ENCODE data around the gene DCAF12L2. TPM values are rescaled to one million over a fixed set of nuclear protein-coding genes. Genes with fewer than 3 reads are reported as not detected.

Gene DCAF12L2
- total RNA-seq, 4 donors from 2014 or later, result 0.19 TPM; not detected in 3

- 33% methylated on average over 2 of the region's 2 CpGs; no CpG with 5 or more reads in 1 of the 2 donors for WGBS, 2 donors
- TF ChIP-seq CTCF (IDR thresholded peaks at IDR 0.05), result no peak
- TF ChIP-seq POLR2A (IDR thresholded peaks at IDR 0.05), result no peak
- Histone ChIP-seq H3K27me3 (no peaks in the 10 kb centered on the region), H3K27ac (no peak overlapping the region), H3K9me3 (no peaks in the 10 kb centered on the region), H3K4me1 (no peaks in the 10 kb centered on the region), H3K4me3 (no peak overlapping the region), H3K36me3 (no peaks in the 10 kb centered on the region)
- intact Hi-C loops (cut with DNase I), result no loop called here
- DNase-seq, result no peak
Observed at GRCh38 chrX:126124721-126125120, 41.4 kb downstream of the DCAF12L2 start.
